ENCODE results near the gene MKRN1. TPM values are rescaled to one million over a fixed set of nuclear protein-coding genes. Genes with fewer than 3 reads are reported as not detected.
A peak's percentile ranks its signal among the peaks of the same experiment; 100 is the strongest.

The MKRN1 gene
- polyA plus RNA-seq, 1 donor (not counting 4 experiments of a cell fraction or from before 2014, with no cell fraction given) = 52.9 TPM

DNA sequence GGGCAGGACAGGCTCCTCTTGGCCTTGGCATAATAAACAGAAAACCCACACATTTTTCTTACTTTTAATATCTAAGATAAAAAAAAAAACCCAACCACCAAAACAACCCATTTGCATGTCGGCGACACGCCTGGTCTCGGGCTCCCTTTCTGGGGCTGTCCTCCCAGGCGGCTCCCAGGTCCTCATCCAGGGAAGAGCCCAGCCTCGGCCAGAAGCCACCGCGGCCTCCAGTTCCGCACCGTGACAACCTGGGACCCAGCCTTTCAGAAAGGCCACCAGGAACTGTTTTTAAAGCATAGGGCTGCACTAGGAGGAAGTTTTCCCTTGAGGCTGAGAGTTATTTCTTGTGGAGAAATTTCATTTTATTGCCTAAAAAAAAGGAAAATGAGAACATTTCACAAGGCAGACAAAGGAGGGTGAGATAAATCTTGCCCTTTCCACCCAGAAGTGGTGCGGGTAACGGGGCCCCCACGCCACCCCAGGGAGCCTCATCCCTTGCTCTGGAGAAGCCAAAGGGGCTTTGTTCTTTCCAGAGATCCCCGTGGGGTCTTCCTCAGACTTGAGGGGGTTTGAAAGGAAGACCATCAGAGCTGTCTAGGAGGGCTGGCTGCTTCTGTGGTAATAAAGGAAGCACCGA, 39.2 kb upstream of the MKRN1 start:
- H3K27me3 ChIP-seq (ENCODE audit: control insufficient read depth, extremely low read depth, insufficient read depth, low read length) = no peaks in the 10 kb centered on the region
- H3K4me1 ChIP-seq (ENCODE audit: control insufficient read depth, extremely low read depth, insufficient read depth, low read length) = no peaks in the 10 kb centered on the region
- no peaks in the 10 kb centered on the region for H3K9me1 ChIP-seq (ENCODE audit: control insufficient read depth, extremely low read depth, insufficient read depth, low read length)
- no peaks in the 10 kb centered on the region for H4K20me1 ChIP-seq (ENCODE audit: control insufficient read depth, extremely low read depth, insufficient read depth, low read length)
- H3K4me2 ChIP-seq (ENCODE audit: control insufficient read depth, extremely low read depth, insufficient read depth, low read depth, low read length) = no peak overlapping the region
- peak overlapping the region; percentile 70 for H2AFZ ChIP-seq (ENCODE audit: control insufficient read depth, low read length)
- no peak overlapping the region for H3K4me3 ChIP-seq (ENCODE audit: control insufficient read depth in 2 of 3, extremely low read depth in 1 of 3, insufficient read depth in 2 of 3, low read depth in 1 of 3, low read length in 3 of 3)
- H3K9me3 ChIP-seq (ENCODE audit: control insufficient read depth, low read depth, low read length) = no peaks in the 10 kb centered on the region
- H3K27ac ChIP-seq (ENCODE audit: control insufficient read depth, insufficient read depth, low read length) = no peak overlapping the region
- dilution Hi-C loops (cut with MboI; ENCODE audit: extremely low pct_ligation_motif_present, low sequenced_read_pairs) = no loop called here
- H3K9ac ChIP-seq (ENCODE audit: control insufficient read depth, extremely low read depth, insufficient read depth, low read length) = no peak overlapping the region
- TF ChIP-seq EZH2 (IDR thresholded peaks at IDR 0.05; ENCODE audit: low read length) = no peak
- TF ChIP-seq, protein P1, sequence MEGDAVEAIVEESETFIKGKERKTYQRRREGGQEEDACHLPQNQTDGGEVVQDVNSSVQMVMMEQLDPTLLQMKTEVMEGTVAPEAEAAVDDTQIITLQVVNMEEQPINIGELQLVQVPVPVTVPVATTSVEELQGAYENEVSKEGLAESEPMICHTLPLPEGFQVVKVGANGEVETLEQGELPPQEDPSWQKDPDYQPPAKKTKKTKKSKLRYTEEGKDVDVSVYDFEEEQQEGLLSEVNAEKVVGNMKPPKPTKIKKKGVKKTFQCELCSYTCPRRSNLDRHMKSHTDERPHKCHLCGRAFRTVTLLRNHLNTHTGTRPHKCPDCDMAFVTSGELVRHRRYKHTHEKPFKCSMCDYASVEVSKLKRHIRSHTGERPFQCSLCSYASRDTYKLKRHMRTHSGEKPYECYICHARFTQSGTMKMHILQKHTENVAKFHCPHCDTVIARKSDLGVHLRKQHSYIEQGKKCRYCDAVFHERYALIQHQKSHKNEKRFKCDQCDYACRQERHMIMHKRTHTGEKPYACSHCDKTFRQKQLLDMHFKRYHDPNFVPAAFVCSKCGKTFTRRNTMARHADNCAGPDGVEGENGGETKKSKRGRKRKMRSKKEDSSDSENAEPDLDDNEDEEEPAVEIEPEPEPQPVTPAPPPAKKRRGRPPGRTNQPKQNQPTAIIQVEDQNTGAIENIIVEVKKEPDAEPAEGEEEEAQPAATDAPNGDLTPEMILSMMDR (optimal IDR thresholded peaks at IDR 0.05 in 1 of 3, IDR thresholded peaks at IDR 0.05 in 1 of 3, conservative IDR thresholded peaks at IDR 0.05 in 1 of 3; ENCODE audit: extremely low read depth in 1 of 3, insufficient read depth in 2 of 3, low read length in 3 of 3) = no peak
- FAIRE-seq (no peak), DNase-seq (ENCODE audit: low read depth, low spot score) (no peak)
- no peaks in the 10 kb centered on the region for H3K79me2 ChIP-seq (ENCODE audit: control insufficient read depth, insufficient read depth, low read length)
- H3K36me3 ChIP-seq (ENCODE audit: control insufficient read depth in 2 of 2, extremely low read depth in 1 of 2, insufficient read depth in 2 of 2, low read length in 2 of 2) = no peaks in the 10 kb centered on the region

GRCh38 chr7:140517546-140518369, 38.5 kb upstream of the MKRN1 start:
- Histone ChIP-seq H3K27me3 (ENCODE audit: control insufficient read depth, extremely low read depth, insufficient read depth, low read length) (no peaks in the 10 kb centered on the region), H3K9ac (ENCODE audit: control insufficient read depth, extremely low read depth, insufficient read depth, low read length) (no peak overlapping the region), H3K36me3 (ENCODE audit: control insufficient read depth in 2 of 2, extremely low read depth in 1 of 2, insufficient read depth in 2 of 2, low read length in 2 of 2) (no peaks in the 10 kb centered on the region), H2AFZ (ENCODE audit: control insufficient read depth, low read length) (peak overlapping the region; percentile 70), H4K20me1 (ENCODE audit: control insufficient read depth, extremely low read depth, insufficient read depth, low read length) (no peaks in the 10 kb centered on the region), H3K4me2 (ENCODE audit: control insufficient read depth, extremely low read depth, insufficient read depth, low read depth, low read length) (no peak overlapping the region), H3K9me1 (ENCODE audit: control insufficient read depth, extremely low read depth, insufficient read depth, low read length) (no peaks in the 10 kb centered on the region), H3K27ac (ENCODE audit: control insufficient read depth, insufficient read depth, low read length) (no peak overlapping the region), H3K4me1 (ENCODE audit: control insufficient read depth, extremely low read depth, insufficient read depth, low read length) (no peaks in the 10 kb centered on the region), H3K9me3 (ENCODE audit: control insufficient read depth, low read depth, low read length) (no peaks in the 10 kb centered on the region), H3K79me2 (ENCODE audit: control insufficient read depth, insufficient read depth, low read length) (no peaks in the 10 kb centered on the region), H3K4me3 (ENCODE audit: control insufficient read depth in 2 of 3, extremely low read depth in 1 of 3, insufficient read depth in 2 of 3, low read depth in 1 of 3, low read length in 3 of 3) (no peak overlapping the region)
- DNase-seq (ENCODE audit: low read depth, low spot score) (peak; percentile 83), FAIRE-seq (peak; percentile 95)
- dilution Hi-C loops (cut with MboI; ENCODE audit: extremely low pct_ligation_motif_present, low sequenced_read_pairs) = no loop called here
- TF ChIP-seq, protein P1 (optimal IDR thresholded peaks at IDR 0.05 in 1 of 3, IDR thresholded peaks at IDR 0.05 in 1 of 3, conservative IDR thresholded peaks at IDR 0.05 in 1 of 3; ENCODE audit: extremely low read depth in 1 of 3, insufficient read depth in 2 of 3, low read length in 3 of 3) = peak; percentile 92 to 97 (median 93)
- TF ChIP-seq EZH2 (IDR thresholded peaks at IDR 0.05; ENCODE audit: low read length) = no peak
